ENCODE data around the gene PTPRG. TPM values are rescaled to one million over a fixed set of nuclear protein-coding genes. Genes with fewer than 3 reads are reported as not detected.

The PTPRG gene
- total RNA-seq, 4 donors from 2014 or later = 11.0 to 18.5 (median 14.9) TPM

GRCh38 chr3:62238003-62238402, 676.6 kb downstream of the PTPRG start:
- WGBS = 74% methylated on average over 5 of the region's 5 CpGs
- Histone ChIP-seq H3K4me3 (no peak overlapping the region), H3K36me3 (peaks cover 2% of the 10 kb centered on the region), H3K4me1 (peaks cover 8% of the 10 kb centered on the region), H3K9me3 (no peaks in the 10 kb centered on the region), H3K27ac (no peak overlapping the region), H3K27me3 (no peaks in the 10 kb centered on the region)
- DNase-seq (ENCODE audit: low spot score in 2 of 2) = no peak
- TF ChIP-seq EP300 (IDR thresholded peaks at IDR 0.05) (no peak), POLR2AphosphoS5 (IDR thresholded peaks at IDR 0.05) (no peak), POLR2A (IDR thresholded peaks at IDR 0.05) (no peak), CTCF (IDR thresholded peaks at IDR 0.05) (no peak)

DNA sequence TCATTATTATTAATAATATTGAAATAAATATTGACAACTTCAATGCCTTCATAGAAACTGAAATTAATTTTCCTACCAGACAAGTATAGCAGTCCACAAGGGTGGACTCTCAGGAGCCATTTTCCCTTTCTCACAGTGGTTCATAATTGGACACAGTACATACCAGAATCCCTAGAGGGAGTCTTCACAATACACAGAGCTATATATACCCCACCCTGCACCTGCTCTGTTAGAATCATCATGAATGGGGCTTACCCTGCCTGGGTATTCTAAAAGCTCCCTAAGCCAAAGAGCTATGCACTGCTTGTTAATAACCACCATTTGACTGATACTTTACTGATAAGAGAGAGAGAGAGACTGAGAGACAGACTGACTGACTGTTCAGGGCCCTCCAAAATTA, 677.1 kb downstream of the PTPRG start:
- Histone ChIP-seq H3K9me3 (no peaks in the 10 kb centered on the region), H3K27ac (no peak overlapping the region), H3K27me3 (no peaks in the 10 kb centered on the region), H3K4me3 (no peak overlapping the region), H3K4me1 (peaks cover 8% of the 10 kb centered on the region), H3K36me3 (peaks cover 4% of the 10 kb centered on the region)
- TF ChIP-seq POLR2A (IDR thresholded peaks at IDR 0.05) (no peak), POLR2AphosphoS5 (IDR thresholded peaks at IDR 0.05) (no peak), EP300 (IDR thresholded peaks at IDR 0.05) (no peak), CTCF (IDR thresholded peaks at IDR 0.05) (no peak)
- DNase-seq (ENCODE audit: low spot score in 2 of 2) = no peak

DNA sequence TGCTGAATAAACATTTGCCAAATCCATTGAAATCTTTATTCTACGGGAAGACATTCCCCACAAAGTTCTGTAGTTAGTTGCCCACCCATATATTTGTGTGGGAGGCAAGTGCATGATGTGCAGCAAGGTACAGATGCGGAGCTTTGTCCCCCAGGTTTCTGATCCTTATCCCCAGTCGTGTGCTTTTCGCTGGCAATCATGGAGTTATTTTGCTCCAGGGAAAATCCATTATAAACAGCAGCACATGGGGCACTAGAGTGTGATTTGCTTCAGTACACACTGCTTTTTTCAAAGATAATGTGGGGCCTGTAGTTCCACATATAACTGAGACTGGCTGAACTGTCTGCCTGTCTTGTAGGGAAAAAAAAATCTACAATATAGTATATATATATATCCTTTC, 679.9 kb downstream of the PTPRG start:
- Histone ChIP-seq H3K27ac (no peak overlapping the region), H3K4me3 (no peak overlapping the region), H3K36me3 (peaks cover 4% of the 10 kb centered on the region), H3K27me3 (no peaks in the 10 kb centered on the region), H3K9me3 (no peaks in the 10 kb centered on the region), H3K4me1 (peaks cover 4% of the 10 kb centered on the region)
- 83% methylated on average over 4 of the region's 4 CpGs for whole genome bisulfite sequencing
- DNase-seq (ENCODE audit: low spot score in 2 of 2) = no peak
- TF ChIP-seq POLR2A (IDR thresholded peaks at IDR 0.05) = no peak
- no peak for TF ChIP-seq POLR2AphosphoS5 (IDR thresholded peaks at IDR 0.05)
- TF ChIP-seq CTCF (IDR thresholded peaks at IDR 0.05) = no peak
- TF ChIP-seq EP300 (IDR thresholded peaks at IDR 0.05) = no peak

DNA sequence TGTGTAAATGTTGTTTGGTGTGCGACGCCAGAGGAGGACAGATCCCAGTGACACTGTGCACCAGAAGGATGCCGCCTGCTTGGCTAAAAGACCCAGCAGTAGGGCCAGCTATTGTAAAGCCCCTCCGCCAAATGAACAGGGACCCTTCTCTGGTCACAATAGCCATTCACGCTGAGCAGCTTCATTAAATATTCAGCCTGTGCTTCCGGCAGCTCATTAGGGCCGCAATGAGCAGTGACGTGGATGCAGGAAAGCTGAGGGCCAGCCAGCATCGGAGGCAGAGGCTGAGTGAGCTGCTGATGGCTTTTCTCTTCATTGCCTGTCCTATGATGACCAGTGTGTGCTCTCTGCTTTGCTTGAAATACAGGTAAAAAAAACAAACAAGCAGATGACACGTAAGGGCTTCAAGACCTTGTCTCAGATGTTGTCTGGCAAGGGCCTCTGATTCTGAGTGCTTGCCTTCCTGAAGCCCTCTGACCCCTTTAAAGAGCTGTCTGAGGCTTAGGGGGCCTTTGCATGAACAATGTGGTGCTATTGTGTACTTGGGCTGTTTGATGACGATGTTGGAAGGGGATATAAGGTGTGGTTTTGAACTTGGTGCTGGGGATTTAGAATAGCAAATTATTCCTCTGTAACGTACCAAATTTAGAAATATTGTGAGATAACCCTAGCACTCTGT, 681.6 kb downstream of the PTPRG start:
- H3K4me1 ChIP-seq = no peaks in the 10 kb centered on the region
- H3K27me3 ChIP-seq = no peaks in the 10 kb centered on the region
- H3K36me3 ChIP-seq = peaks cover 4% of the 10 kb centered on the region
- TF ChIP-seq CTCF (IDR thresholded peaks at IDR 0.05) (no peak), EP300 (IDR thresholded peaks at IDR 0.05) (no peak), POLR2A (IDR thresholded peaks at IDR 0.05) (no peak), POLR2AphosphoS5 (IDR thresholded peaks at IDR 0.05) (no peak)
- H3K27ac ChIP-seq = no peak overlapping the region
- 83% methylated on average over 12 of the region's 12 CpGs for WGBS
- DNase-seq (ENCODE audit: low spot score in 2 of 2) = no peak
- H3K4me3 ChIP-seq = no peak overlapping the region
- no peaks in the 10 kb centered on the region for H3K9me3 ChIP-seq

DNA sequence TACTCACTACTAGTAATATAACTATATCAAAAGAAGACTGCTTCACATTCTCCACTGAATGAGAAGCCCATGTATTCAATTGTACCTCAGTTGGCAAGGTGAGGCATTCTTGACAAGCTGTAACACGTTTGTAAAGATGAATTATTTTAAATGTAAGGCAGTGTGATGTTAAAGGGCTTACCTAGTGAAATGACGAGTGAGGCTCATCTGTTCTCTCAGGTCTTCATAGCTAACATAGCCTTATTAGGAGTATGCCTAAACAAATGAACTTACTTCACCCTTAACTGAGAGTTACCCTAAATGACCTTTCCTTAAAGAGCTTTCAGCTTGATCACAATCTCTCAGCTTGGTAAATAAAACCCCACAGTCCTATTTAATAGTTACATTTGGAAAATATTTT, 684.7 kb downstream of the PTPRG start:
- no peak overlapping the region for H3K27ac ChIP-seq
- H3K27me3 ChIP-seq = no peaks in the 10 kb centered on the region
- WGBS = 54% methylated on average over 2 of the region's 2 CpGs
- no peaks in the 10 kb centered on the region for H3K4me1 ChIP-seq
- no peak overlapping the region for H3K4me3 ChIP-seq
- no peak for TF ChIP-seq EP300 (IDR thresholded peaks at IDR 0.05)
- TF ChIP-seq POLR2AphosphoS5 (IDR thresholded peaks at IDR 0.05) = no peak
- TF ChIP-seq POLR2A (IDR thresholded peaks at IDR 0.05) = no peak
- no peak for TF ChIP-seq CTCF (IDR thresholded peaks at IDR 0.05)
- DNase-seq (ENCODE audit: low spot score in 2 of 2) = no peak
- no peaks in the 10 kb centered on the region for H3K9me3 ChIP-seq
- peaks cover 4% of the 10 kb centered on the region for H3K36me3 ChIP-seq

All from suprapubic skin (tissue), 4 donors.